Gastrocnemius medialis (tissue), 4 donors: Measurements from ENCODE around the gene CAP1. TPM values are rescaled to one million over a fixed set of nuclear protein-coding genes. Genes with fewer than 3 reads are reported as not detected.

Experiments used
- ATAC-seq, 2 donors: fragments of 150-250 bp; one replicate each; pipeline ENCODE4 v1.9.1; 2016
- DNase-seq, 2 donors: peaks; one replicate each; pipeline ENCODE4 v3.0.0-alpha.2; 2019
- H3K27ac ChIP-seq, 4 donors: fragments of 200-600 bp; sonication (generic); 1 replicate in 1 of 4; 2 replicates in 3 of 4; pipeline ENCODE4 v1.5.1; 2016 to 2018; ENCODE audit warnings: mild to moderate bottlenecking in 2 of 4, moderate library complexity in 1 of 4
- H3K27me3 ChIP-seq, 3 donors: fragments of 200-600 bp; sonication (generic) in 2 of 3; 1 replicate in 1 of 3; 2 replicates in 2 of 3; pipeline versions ENCODE4 v1.5.1 to v1.6.0; 2016 to 2019; ENCODE audit warnings: mild to moderate bottlenecking in 1 of 3, moderate library complexity in 1 of 3
- H3K36me3 ChIP-seq, 2 donors: fragments of 200-600 bp; sonication (generic) in 1 of 2; one replicate each; pipeline ENCODE4 v1.5.1; 2017 to 2018
- H3K4me1 ChIP-seq, 2 donors: fragments of 200-600 bp; sonication (generic) in 1 of 2; one replicate each; pipeline ENCODE4 v1.5.1; 2016 to 2017; ENCODE audit warnings: mild to moderate bottlenecking in 2 of 2
- H3K4me3 ChIP-seq, 4 donors: fragments of 200-600 bp; sonication (generic) in 3 of 4; 1 replicate in 1 of 4; 2 replicates in 3 of 4; pipeline ENCODE4 v1.5.1; 2016 to 2019; ENCODE audit warnings: mild to moderate bottlenecking in 2 of 4
- H3K9me3 ChIP-seq, 3 donors: fragments of 200-600 bp; sonication (generic) in 2 of 3; 1 replicate in 1 of 3; 2 replicates in 2 of 3; pipeline ENCODE4 v1.5.1; 2016 to 2019
- CTCF ChIP-seq, 5 experiments: fragments of 450-650 bp in 3 of 5; fragments of 200-600 bp in 2 of 5; sonication (generic) in 2 of 5; IDR thresholded peaks in 4 of 5; conservative IDR thresholded peaks in 1 of 5; 1 replicate in 4 of 5; 2 replicates in 1 of 5; pipeline ENCODE4 v1.5.1; 2016 to 2019; ENCODE audit warnings: antibody characterized with exemption in 5 of 5, mild to moderate bottlenecking in 3 of 5, moderate library complexity in 3 of 5
- POLR2A ChIP-seq, 2 donors: fragments of 450-650 bp; IDR thresholded peaks; one replicate each; pipeline ENCODE4 v1.6.1; 2017; ENCODE audit warnings: antibody characterized with exemption in 2 of 2, mild to moderate bottlenecking in 2 of 2, moderate library complexity in 2 of 2
- in situ Hi-C, 4 donors: fragments of 200-750 bp; cut with MboI; loops; one replicate each; pipeline versions ENCODE4 v1.15.0 to v1.8.0; 2017; ENCODE audit warnings: low sequenced_read_pairs in 4 of 4
- intact Hi-C: fragments of 100-400 bp; cut with DNase I; formaldehyde crosslinking; loops from one replicate; pipeline ENCODE4 v1.15.1; 2023; ENCODE audit warnings: low total_unique reads
- total RNA-seq, 4 donors: library from RNA; depleted of rRNA; stranded (reverse); fragments of >200 nt; gene quantifications; one replicate each; pipeline versions ENCODE4 v1.1.0 to v1.2.3, GENCODE V29; 2016

The CAP1 gene
- total RNA-seq, 4 donors from 2014 or later, result 35.5 to 67.0 (median 48.7) TPM

- in situ Hi-C loops, result no loop called here
- Histone ChIP-seq H3K4me1 (peaks cover 35 to 59% of the 10 kb centered on the region in 2 donors), H3K4me3 (no peak overlapping the region), H3K9me3 (no peaks in the 10 kb centered on the region), H3K36me3 (no peaks in the 10 kb centered on the region), H3K27ac (peak overlapping the region in 1 of 4 donors; percentile 32), H3K27me3 (no peaks in the 10 kb centered on the region)
- DNase-seq (no peak), ATAC-seq (no peak)
- intact Hi-C loops, result no loop called here
- TF ChIP-seq POLR2A (IDR thresholded peaks at IDR 0.05) (no peak), CTCF (IDR thresholded peaks at IDR 0.05 in 4 of 5, conservative IDR thresholded peaks at IDR 0.05 in 1 of 5) (no peak)
Measured at GRCh38 chr1:40045182-40045581, 4.7 kb downstream of the CAP1 start.

- Histone ChIP-seq H3K27ac (peak overlapping the region in 2 of 4 donors; percentile 32 to 33), H3K27me3 (no peaks in the 10 kb centered on the region), H3K4me1 (peaks cover 35 to 60% of the 10 kb centered on the region in 2 donors), H3K4me3 (no peak overlapping the region), H3K36me3 (no peaks in the 10 kb centered on the region), H3K9me3 (no peaks in the 10 kb centered on the region)
- in situ Hi-C loops (no loop called here), intact Hi-C loops (no loop called here)
- DNase-seq, result no peak
- TF ChIP-seq CTCF (IDR thresholded peaks at IDR 0.05 in 4 of 5, conservative IDR thresholded peaks at IDR 0.05 in 1 of 5), result no peak
- no peak for TF ChIP-seq POLR2A (IDR thresholded peaks at IDR 0.05)
- ATAC-seq, result no peak
Measured at GRCh38 chr1:40045766-40046165, 5.2 kb downstream of the CAP1 start.

GRCh38 chr1:40047276-40047675, 6.7 kb downstream of the CAP1 start:
- Histone ChIP-seq H3K36me3 (no peaks in the 10 kb centered on the region), H3K4me3 (no peak overlapping the region), H3K27me3 (no peaks in the 10 kb centered on the region), H3K4me1 (peaks cover 22 to 52% of the 10 kb centered on the region in 2 donors), H3K9me3 (no peaks in the 10 kb centered on the region), H3K27ac (peak overlapping the region in 2 of 4 donors; percentile 3 to 22)
- DNase-seq, result no peak
- in situ Hi-C loops (no loop called here), intact Hi-C loops (no loop called here)
- no peak for TF ChIP-seq POLR2A (IDR thresholded peaks at IDR 0.05)
- no peak for TF ChIP-seq CTCF (IDR thresholded peaks at IDR 0.05 in 4 of 5, conservative IDR thresholded peaks at IDR 0.05 in 1 of 5)
- ATAC-seq, result no peak

GRCh38 chr1:40047769-40048168, 7.2 kb downstream of the CAP1 start:
- TF ChIP-seq CTCF (IDR thresholded peaks at IDR 0.05 in 4 of 5, conservative IDR thresholded peaks at IDR 0.05 in 1 of 5) (no peak), POLR2A (IDR thresholded peaks at IDR 0.05) (no peak)
- Histone ChIP-seq H3K27ac (peak overlapping the region in 2 of 4 donors; percentile 3 to 22), H3K4me1 (peaks cover 21 to 49% of the 10 kb centered on the region in 2 donors), H3K9me3 (no peaks in the 10 kb centered on the region), H3K4me3 (no peak overlapping the region), H3K27me3 (no peaks in the 10 kb centered on the region), H3K36me3 (no peaks in the 10 kb centered on the region)
- intact Hi-C loops (no loop called here), in situ Hi-C loops (no loop called here)
- ATAC-seq (no peak), DNase-seq (no peak)

GRCh38 chr1:40049725-40050124, 9.2 kb downstream of the CAP1 start:
- Histone ChIP-seq H3K9me3 (no peaks in the 10 kb centered on the region), H3K4me3 (no peak overlapping the region), H3K27me3 (no peaks in the 10 kb centered on the region), H3K27ac (peak overlapping the region in 2 of 4 donors; percentile 11 to 23), H3K36me3 (no peaks in the 10 kb centered on the region), H3K4me1 (peaks cover 25 to 33% of the 10 kb centered on the region in 2 donors)
- DNase-seq (no peak), ATAC-seq (no peak)
- in situ Hi-C loops, result no loop called here
- TF ChIP-seq POLR2A (IDR thresholded peaks at IDR 0.05) (no peak), CTCF (IDR thresholded peaks at IDR 0.05 in 4 of 5, conservative IDR thresholded peaks at IDR 0.05 in 1 of 5) (no peak)
- intact Hi-C loops, result no loop called here
